Activated naive CD4-positive, alpha-beta T cell treated with anti-CD3 and anti-CD28 coated beads, Interleukin-2, amount 10 ng/mL, durations not matched to agents 7 days and 5 days (primary cell): ENCODE measurements around the gene DIP2A.
A peak's percentile ranks its signal among the peaks of the same experiment; 100 is the strongest.
"Not testable (repeated sequence)": the region's sequence is repeated elsewhere in the genome, so short reads cannot be mapped to it uniquely, and the experiment has no call there.

Experiments
- CTCF ChIA-PET: fragments of 350-600 bp; sonication (Branson Sonifier 250); formaldehyde crosslinking; loops from one replicate; lab custom pipeline; 2021; ENCODE audit warnings: antibody characterized with exemption; lab: Charles Lee
- DNase-seq: peaks from one replicate; pipeline ENCODE4 v3.0.0-alpha.2; 2020
- H3K27ac Mint-ChIP-seq: one replicate; pipeline ENCODE4 v1.8.0; 2021; ENCODE audit warnings: mild to moderate bottlenecking, moderate library complexity, mixed read lengths
- H3K27me3 Mint-ChIP-seq: one replicate; pipeline ENCODE4 v1.8.0; 2021; ENCODE audit warnings: mild to moderate bottlenecking, mixed read lengths
- H3K36me3 Mint-ChIP-seq: one replicate; pipeline ENCODE4 v1.8.0; 2021; ENCODE audit warnings: mixed read lengths
- H3K4me1 Mint-ChIP-seq: one replicate; pipeline ENCODE4 v1.8.0; 2021; ENCODE audit warnings: mixed read lengths
- H3K4me3 Mint-ChIP-seq: one replicate; pipeline ENCODE4 v1.8.0; 2021; ENCODE audit warnings: mild to moderate bottlenecking, moderate library complexity, mixed read lengths
- H3K9me3 Mint-ChIP-seq: one replicate; pipeline ENCODE4 v1.8.0; 2021; ENCODE audit warnings: mixed read lengths

Gene DIP2A

DNA sequence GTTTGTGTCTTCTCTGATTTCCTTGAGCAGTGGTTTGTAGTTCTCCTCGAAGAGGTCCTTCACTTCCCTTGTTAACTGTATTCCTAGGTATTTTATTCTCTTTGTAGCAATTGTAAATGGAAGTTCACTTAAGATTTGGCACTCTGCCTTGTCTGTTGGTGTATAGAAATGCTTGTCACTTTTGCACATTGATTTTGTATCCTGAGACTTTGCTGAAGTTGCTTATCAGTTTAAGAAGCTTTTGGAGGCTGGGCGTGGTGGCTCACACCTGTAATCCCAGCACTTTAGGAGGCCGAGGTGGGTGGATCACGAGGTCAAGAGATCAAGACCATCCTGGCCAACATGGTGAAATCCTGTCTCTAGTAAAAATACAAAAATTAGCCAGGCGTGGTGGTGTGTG, 119.1 kb downstream of the DIP2A start:
- H3K9me3 Mint-ChIP-seq = peaks cover 55% of the 10 kb centered on the region
- CTCF ChIA-PET, H3K27me3 Mint-ChIP-seq, DNase-seq, H3K4me3 Mint-ChIP-seq, H3K27ac Mint-ChIP-seq: not testable (repeated sequence)
- peaks cover 15% of the 10 kb centered on the region for H3K4me1 Mint-ChIP-seq
- H3K36me3 Mint-ChIP-seq = peaks cover 69% of the 10 kb centered on the region

DNA sequence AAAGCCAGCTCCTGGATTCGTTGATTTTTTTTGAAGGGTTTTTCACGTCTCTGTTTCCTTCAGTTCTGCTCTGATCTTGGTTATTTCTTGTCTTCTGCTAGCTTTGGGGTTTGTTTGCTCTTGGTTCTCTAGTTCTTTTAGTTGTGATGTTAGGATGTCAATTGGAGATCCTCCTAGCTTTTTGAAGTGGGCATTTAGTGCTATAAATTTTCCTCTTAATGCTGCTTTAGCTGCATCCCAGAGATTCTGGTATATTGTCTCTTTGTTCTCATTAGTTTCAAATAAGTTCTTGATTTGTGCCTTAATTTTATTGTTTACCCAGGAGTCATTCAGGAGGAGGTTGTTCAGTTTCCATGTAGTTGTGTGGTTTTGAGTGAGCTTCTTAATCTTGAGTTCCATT, 120.7 kb downstream of the DIP2A start:
- peaks cover 13% of the 10 kb centered on the region for H3K4me1 Mint-ChIP-seq
- H3K4me3 Mint-ChIP-seq, DNase-seq, CTCF ChIA-PET, H3K27me3 Mint-ChIP-seq: not testable (repeated sequence)
- peak overlapping the region; percentile 21 for H3K27ac Mint-ChIP-seq
- peaks cover 59% of the 10 kb centered on the region for H3K9me3 Mint-ChIP-seq
- H3K36me3 Mint-ChIP-seq = peaks cover 66% of the 10 kb centered on the region

DNA sequence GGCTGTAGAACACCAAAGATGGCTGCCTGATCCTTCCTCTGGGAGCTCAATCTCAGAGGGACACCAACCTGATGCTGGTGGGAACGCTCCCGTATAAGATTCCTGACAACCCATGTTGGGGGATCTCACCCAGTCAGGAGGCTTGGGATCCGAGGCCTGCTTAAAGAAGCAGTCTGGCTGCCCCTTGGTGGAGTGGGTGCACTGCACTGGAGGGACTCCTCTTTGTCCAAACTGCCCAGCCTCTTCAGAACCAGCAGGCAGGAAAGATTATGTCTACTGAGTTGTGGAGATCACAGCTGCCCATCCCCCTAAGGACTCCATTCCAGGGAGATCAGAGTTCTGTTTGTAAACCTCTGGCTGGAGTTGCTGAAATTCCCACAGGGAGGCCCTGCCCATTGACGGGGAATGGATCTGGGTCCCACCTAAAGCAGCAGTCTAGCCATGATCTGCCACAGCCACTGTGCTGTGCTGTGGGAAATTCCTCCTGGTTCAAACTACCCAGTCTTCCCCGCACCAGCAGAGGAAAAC, 123.2 kb downstream of the DIP2A start:
- H3K36me3 Mint-ChIP-seq = peaks cover 72% of the 10 kb centered on the region
- peaks cover 70% of the 10 kb centered on the region for H3K9me3 Mint-ChIP-seq
- CTCF ChIA-PET = no interaction called here

DNA sequence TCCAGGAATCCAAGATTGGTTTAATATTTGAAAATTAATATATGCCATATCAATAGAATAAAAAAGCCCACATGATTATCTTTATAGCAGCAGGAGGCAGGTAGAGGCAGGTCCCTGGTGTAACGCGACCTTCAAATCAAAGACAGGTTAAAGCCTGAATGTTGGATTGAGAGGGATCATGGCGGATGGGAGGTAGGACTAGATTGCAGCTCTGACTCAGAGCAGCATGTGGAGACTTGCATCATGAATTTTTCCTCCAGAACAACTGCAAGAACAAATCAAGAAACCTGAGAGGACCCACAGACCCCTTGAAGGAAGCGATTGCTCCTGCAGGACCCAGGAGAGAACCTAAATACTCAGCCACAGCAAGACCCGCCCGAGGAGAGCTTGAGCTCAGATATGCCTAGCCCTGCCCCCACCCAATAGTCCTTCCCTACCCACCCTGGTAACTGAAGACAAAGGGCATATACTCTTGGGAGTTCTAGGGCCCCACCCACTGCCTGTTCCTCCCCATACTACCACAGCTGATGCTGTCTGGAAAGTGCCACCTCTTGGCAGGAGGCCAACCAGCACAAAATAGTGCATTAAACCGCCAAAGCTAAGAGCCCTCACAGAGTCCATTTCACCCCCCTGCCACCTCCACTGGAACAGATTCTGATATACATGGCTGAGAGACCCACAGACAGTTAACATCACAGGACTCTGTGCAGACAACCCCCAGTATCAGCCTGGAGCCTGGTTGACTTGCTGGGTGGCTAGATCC, 126.7 kb downstream of the DIP2A start:
- H3K27ac Mint-ChIP-seq = no peak overlapping the region
- no peak overlapping the region for H3K4me3 Mint-ChIP-seq
- H3K27me3 Mint-ChIP-seq = peaks cover 9% of the 10 kb centered on the region
- peaks cover 69% of the 10 kb centered on the region for H3K9me3 Mint-ChIP-seq
- H3K36me3 Mint-ChIP-seq = peaks cover 58% of the 10 kb centered on the region
- peaks cover 25% of the 10 kb centered on the region for H3K4me1 Mint-ChIP-seq
- no peak for DNase-seq
- CTCF ChIA-PET = interaction anchor here (1.5 kb wide), 1 partner anchor 10 kb away, joined by 3 read pairs; no protein-coding TSS in a partner anchor

More for the DNA sequence above, 123.2 kb downstream of the DIP2A start:
- H3K27ac Mint-ChIP-seq = no peak overlapping the region
- peaks cover 6% of the 10 kb centered on the region for H3K4me1 Mint-ChIP-seq
- no peak for DNase-seq
- no peak overlapping the region for H3K4me3 Mint-ChIP-seq
- no peaks in the 10 kb centered on the region for H3K27me3 Mint-ChIP-seq

DNA sequence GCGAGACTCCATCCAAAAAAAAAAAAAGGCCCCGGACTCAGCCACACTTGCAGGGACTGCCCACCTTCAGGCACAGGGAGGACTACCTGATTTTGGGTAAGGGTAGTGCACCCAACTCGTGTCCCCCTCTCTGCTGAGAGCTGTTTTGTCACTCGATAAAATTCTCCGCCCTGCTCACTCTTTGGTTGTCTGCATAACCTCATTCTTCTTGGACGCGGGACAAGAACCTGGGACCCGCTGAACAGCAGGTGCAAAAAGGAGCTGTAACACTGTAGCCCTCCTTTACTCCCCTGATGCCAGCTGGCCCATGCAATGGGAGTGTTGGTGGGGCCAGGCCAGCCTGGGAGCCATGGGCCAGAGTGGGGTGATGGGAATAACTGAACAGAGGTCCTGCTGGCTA, 135.6 kb downstream of the DIP2A start:
- Mint-ChIP-seq H3K36me3 (peaks cover 18% of the 10 kb centered on the region), H3K27me3 (peaks cover 13% of the 10 kb centered on the region), H3K4me3 (no peak overlapping the region), H3K9me3 (peaks cover 48% of the 10 kb centered on the region), H3K27ac (no peak overlapping the region), H3K4me1 (peaks cover 9% of the 10 kb centered on the region)
- no peak for DNase-seq
- CTCF ChIA-PET = no interaction called here

DNA sequence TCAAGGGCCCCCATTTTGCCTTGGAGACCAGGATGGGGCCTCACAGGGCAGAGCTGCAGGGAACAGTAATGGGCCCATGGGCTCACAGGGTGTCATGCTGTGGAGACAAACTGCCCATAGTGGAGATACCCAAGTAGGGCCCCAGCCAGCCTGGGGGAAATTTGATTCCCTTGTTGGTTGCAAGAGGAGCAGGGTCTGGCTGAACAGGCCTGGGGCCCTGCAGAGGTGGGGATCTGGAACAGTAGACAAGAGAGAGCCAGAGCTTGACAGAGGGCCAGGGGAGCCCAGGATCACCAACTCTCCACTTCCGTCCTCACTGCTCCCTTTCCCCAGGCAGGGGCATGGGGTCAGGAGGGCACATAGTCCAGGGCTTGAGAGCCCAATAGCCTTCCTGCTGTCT, 137.5 kb downstream of the DIP2A start:
- Mint-ChIP-seq H3K36me3 (peaks cover 12% of the 10 kb centered on the region), H3K27ac (no peak overlapping the region), H3K4me3 (no peak overlapping the region), H3K4me1 (peaks cover 16% of the 10 kb centered on the region), H3K27me3 (peaks cover 9% of the 10 kb centered on the region), H3K9me3 (peaks cover 30% of the 10 kb centered on the region)
- CTCF ChIA-PET = no interaction called here
- no peak for DNase-seq

DNA sequence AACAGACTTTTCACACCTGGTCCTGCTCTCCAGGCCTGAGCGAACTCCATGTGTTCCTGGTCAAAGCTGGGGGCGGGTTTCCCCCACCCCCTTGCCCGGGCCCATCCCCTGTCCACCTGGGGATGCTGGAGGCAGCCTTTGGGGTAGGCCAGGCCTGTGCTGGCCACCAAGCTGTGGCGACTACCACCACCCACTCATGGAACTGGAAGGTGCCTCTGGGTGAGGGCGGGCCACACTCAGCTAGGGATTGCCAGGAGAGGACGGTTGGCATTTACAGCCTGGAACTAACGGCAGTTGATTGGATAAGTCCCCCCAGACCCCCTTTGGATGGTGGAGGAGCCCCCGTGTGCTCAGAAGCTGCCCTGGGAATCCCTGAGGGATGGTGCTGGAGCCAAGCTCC, 138.3 kb downstream of the DIP2A start:
- peaks cover 9% of the 10 kb centered on the region for H3K27me3 Mint-ChIP-seq
- H3K36me3 Mint-ChIP-seq = peaks cover 10% of the 10 kb centered on the region
- CTCF ChIA-PET = no interaction called here
- H3K4me3 Mint-ChIP-seq = no peak overlapping the region
- no peak overlapping the region for H3K27ac Mint-ChIP-seq
- H3K9me3 Mint-ChIP-seq = peaks cover 23% of the 10 kb centered on the region
- peaks cover 16% of the 10 kb centered on the region for H3K4me1 Mint-ChIP-seq
- DNase-seq = no peak

DNA sequence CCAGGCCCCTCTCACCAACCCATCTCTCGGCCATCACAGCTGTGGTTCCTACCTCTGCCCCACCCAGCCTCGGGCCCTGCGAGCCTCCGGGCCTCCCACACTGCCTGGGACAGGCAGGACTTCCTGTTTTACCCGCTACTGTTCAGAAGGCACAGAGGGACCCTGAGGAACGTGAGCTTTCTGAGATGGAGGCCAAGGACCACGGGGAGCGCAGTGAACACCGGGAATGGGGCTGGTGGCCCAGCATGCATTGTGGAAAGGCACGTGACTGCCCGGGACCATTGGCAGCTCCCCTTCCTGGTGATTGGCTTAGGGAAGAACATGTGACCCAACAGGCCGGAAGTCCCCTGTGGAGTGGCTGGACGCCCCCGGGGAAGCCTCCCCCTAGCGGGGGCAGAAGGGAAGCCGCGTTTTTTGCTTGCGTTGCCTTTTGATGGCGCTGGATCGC, 139.2 kb downstream of the DIP2A start:
- DNase-seq = no peak
- H3K27ac Mint-ChIP-seq = no peak overlapping the region
- CTCF ChIA-PET = no interaction called here
- peaks cover 9% of the 10 kb centered on the region for H3K36me3 Mint-ChIP-seq
- peaks cover 11% of the 10 kb centered on the region for H3K27me3 Mint-ChIP-seq
- peaks cover 17% of the 10 kb centered on the region for H3K9me3 Mint-ChIP-seq
- peaks cover 19% of the 10 kb centered on the region for H3K4me1 Mint-ChIP-seq
- H3K4me3 Mint-ChIP-seq = no peak overlapping the region

DNA sequence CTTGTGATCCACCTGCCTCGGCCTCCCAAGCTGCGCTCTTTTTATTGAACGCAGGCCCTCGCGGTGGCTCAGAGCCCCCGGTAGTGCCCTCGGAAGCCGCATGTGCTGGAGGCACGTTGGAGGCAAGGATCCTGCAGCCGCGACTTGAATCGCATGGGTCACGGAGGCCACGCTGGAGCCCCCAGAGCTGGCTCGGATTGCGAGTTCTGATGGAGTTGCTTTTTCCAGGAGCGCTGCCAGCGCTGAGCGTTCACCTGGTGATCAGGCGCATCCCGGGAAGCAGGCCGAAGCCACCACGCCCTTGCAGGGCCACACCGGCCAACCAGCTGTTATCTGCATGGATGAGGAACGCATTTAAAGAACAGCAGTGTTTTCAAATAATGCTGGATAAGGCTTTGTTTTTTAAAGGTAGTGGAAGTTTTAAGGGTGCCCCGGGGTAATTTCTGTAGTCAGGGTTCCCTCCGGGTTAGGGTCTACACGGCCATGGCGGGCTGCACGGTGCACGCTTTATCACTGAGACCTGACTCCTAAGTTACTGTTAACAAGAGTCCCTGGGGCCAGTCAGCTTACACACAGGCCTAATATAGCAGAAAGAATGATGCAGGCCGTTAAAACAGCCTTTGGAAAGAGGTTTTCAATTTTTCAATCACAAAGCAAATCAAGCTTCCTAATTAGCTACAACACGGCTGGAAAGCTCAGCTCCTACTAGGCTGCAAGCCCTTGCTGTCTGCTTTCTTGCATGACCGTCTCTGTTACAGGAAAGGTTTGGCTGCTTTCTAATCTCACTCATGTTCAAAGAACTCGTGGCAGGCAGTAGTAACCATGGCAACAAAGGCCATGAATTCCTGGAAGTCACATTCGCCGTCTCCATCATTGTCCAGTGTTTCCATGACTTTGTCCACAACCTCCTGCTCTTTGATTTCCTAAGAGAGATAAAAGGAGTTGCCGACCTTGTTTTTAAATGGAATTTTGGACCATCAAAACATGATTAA, 140.2 kb downstream of the DIP2A start:
- CTCF ChIA-PET = no interaction called here
- no peak for DNase-seq
- Mint-ChIP-seq H3K27ac (no peak overlapping the region), H3K9me3 (peaks cover 10% of the 10 kb centered on the region), H3K4me3 (no peak overlapping the region), H3K27me3 (peaks cover 10% of the 10 kb centered on the region), H3K36me3 (peaks cover 2% of the 10 kb centered on the region), H3K4me1 (peaks cover 19% of the 10 kb centered on the region)

DNA sequence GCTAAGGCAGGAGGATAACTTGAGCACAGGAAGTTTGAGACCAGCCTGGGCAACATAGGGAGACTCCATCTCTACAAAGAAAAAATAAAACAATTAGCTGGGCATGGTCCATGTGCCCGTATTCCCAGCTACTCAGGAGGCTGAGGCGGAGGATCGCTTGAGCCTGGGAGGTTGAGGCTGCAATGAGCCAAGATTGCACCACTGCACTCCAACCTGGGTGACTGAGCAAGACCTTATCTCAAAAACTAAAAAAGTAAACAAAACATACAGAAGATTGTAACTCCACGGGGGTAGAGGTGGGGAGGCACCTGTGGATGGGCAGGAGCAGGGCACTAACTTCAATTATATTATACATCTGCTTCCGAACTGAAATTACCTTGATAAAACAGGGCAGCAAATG, 141.6 kb downstream of the DIP2A start:
- CTCF ChIA-PET = no interaction called here
- no peak overlapping the region for H3K4me3 Mint-ChIP-seq
- H3K9me3 Mint-ChIP-seq = peaks cover 3% of the 10 kb centered on the region
- no peaks in the 10 kb centered on the region for H3K36me3 Mint-ChIP-seq
- H3K27me3 Mint-ChIP-seq = peaks cover 14% of the 10 kb centered on the region
- no peak for DNase-seq
- no peak overlapping the region for H3K27ac Mint-ChIP-seq
- H3K4me1 Mint-ChIP-seq = peaks cover 30% of the 10 kb centered on the region

DNA sequence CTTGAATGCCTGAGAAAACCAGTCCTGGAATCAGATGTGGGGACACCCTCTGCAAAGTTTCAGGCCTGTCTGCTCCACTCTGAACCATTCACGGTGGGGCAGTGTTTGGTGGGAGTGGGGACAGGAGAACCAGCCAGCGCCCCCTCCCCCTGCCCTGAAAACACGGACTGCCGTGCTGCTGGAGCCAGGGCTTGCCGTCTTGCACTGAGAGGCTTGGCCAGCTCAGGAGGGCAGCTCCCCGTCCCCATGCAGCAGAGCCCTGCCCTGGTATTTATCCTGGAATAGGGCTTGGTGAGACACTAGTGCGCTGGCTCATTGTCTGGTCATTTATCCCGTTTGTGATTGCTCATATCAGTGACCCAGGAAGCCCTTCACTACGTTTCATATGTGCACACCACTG, 142.3 kb downstream of the DIP2A start:
- CTCF ChIA-PET = no interaction called here
- Mint-ChIP-seq H3K4me3 (no peak overlapping the region), H3K9me3 (no peaks in the 10 kb centered on the region), H3K4me1 (peaks cover 36% of the 10 kb centered on the region), H3K27me3 (peaks cover 14% of the 10 kb centered on the region), H3K36me3 (no peaks in the 10 kb centered on the region), H3K27ac (no peak overlapping the region)
- no peak for DNase-seq

DNA sequence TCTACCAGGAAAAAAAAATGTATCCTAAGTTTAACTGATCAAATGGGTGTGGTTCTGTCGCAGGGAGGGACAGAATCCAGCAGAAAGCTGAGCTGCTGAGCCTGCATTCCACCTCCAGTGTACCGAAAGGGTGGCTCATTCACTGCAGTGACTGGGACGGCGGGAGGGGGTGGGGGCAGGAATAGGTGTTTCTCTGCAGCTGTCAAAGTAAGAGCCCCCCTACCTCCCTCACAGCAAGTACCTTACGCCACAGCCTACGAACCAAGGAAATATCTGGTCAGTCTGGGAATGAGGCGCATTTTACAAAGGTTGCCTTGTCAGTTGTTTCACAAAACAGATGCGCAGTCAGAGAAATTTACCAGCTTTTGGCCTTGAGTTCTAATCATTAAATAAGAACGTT, 144.5 kb downstream of the DIP2A start:
- Mint-ChIP-seq H3K4me1 (peaks cover 52% of the 10 kb centered on the region), H3K27me3 (peaks cover 11% of the 10 kb centered on the region), H3K27ac (no peak overlapping the region), H3K4me3 (no peak overlapping the region), H3K36me3 (no peaks in the 10 kb centered on the region), H3K9me3 (no peaks in the 10 kb centered on the region)
- CTCF ChIA-PET = no interaction called here
- no peak for DNase-seq

DNA sequence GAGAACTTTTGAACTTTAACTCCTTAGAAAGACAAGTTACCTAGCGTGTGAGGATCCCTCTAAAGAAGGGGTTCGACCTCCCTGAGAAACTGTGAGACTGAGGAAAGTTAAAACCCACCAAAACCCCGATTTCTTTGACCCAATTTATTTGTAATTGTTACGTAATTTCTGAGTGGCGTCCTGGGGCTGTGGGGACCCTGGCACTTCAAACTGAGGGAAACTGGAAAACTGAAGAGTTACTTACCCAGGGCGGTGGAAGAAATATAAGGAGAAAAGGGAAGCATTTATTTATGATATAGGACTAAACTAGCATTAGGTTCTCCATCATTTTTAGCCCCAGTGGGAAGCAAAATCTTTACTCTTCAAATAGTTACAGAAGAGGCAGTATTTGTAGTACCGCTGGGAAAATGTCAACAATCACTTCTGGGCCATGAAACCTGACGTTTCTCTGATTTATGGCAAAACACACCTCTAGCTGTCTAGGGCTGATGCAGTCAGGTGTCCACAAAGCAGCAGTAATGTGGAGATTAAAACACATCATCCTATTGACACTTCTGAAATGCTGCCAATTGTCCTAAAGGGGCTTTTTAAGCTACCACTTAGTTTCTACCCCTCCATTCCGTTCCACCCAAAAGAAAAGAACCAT, 145.8 kb downstream of the DIP2A start:
- Mint-ChIP-seq H3K27ac (no peak overlapping the region), H3K9me3 (no peaks in the 10 kb centered on the region), H3K27me3 (peaks cover 11% of the 10 kb centered on the region), H3K4me3 (no peak overlapping the region), H3K4me1 (peaks cover 43% of the 10 kb centered on the region), H3K36me3 (no peaks in the 10 kb centered on the region)
- DNase-seq = no peak
- CTCF ChIA-PET = interaction anchor here (0.9 kb wide), 1 partner anchor 12 kb away, joined by 3 read pairs; no protein-coding TSS in a partner anchor
